Tibial artery (tissue), 4 donors: ENCODE measurements around the gene SDK2.

Source experiments
- DNase-seq, 2 donors: peaks; one replicate each; pipeline ENCODE4 v3.0.0-alpha.2; 2019
- H3K27ac ChIP-seq, 2 donors: fragments of 200-600 bp; sonication (generic) in 1 of 2; 1 replicate in 1 of 2; 2 replicates in 1 of 2; pipeline ENCODE4 v1.5.1; 2018 to 2019; ENCODE audit warnings: mild to moderate bottlenecking in 1 of 2
- H3K27me3 ChIP-seq, 2 donors: fragments of 200-600 bp; sonication (generic) in 1 of 2; one replicate each; pipeline versions ENCODE4 v1.5.1 to v1.6.0; 2016 to 2019
- H3K36me3 ChIP-seq, 3 donors: fragments of 200-600 bp; sonication (generic) in 2 of 3; one replicate each; pipeline ENCODE4 v1.5.1; 2016 to 2019; ENCODE audit warnings: mild to moderate bottlenecking in 2 of 3
- H3K4me1 ChIP-seq, 4 donors: fragments of 200-600 bp; sonication (generic) in 2 of 4; 1 replicate in 3 of 4; 2 replicates in 1 of 4; pipeline ENCODE4 v1.5.1; 2016 to 2019
- H3K4me3 ChIP-seq, 2 donors: fragments of 200-600 bp; sonication (generic) in 1 of 2; 1 replicate in 1 of 2; 2 replicates in 1 of 2; pipeline ENCODE4 v1.5.1; 2018 to 2019; ENCODE audit warnings: mild to moderate bottlenecking in 2 of 2
- H3K9me3 ChIP-seq, 3 donors: fragments of 200-600 bp; sonication (generic) in 1 of 3; one replicate each; pipeline ENCODE4 v1.5.1; 2016 to 2019
- CTCF ChIP-seq, 2 experiments: fragments of 200-600 bp in 1 of 2; fragments of 450-650 bp in 1 of 2; IDR thresholded peaks; one replicate each; pipeline ENCODE4 v1.5.1; 2017 to 2019; ENCODE audit warnings: antibody characterized with exemption in 2 of 2, mild to moderate bottlenecking in 1 of 2, moderate library complexity in 1 of 2
- intact Hi-C: fragments of 100-400 bp; cut with DNase I; formaldehyde crosslinking; loops from one replicate; pipeline ENCODE4 v1.15.0; 2023; ENCODE audit warnings: low total_unique reads

Gene SDK2

GRCh38 chr17:73365906-73366623, 278.2 kb downstream of the SDK2 start:
- no peaks in the 10 kb centered on the region for H3K9me3 ChIP-seq
- DNase-seq: no peak
- no peaks in the 10 kb centered on the region for H3K36me3 ChIP-seq
- no peak overlapping the region for H3K27ac ChIP-seq
- intact Hi-C loops: no loop called here
- H3K4me3 ChIP-seq: no peak overlapping the region
- peaks cover 0 to 19% (median 0%) of the 10 kb centered on the region in 4 donors for H3K4me1 ChIP-seq
- no peak for TF ChIP-seq CTCF (IDR thresholded peaks at IDR 0.05)
- peaks cover 0 to 5% of the 10 kb centered on the region in 2 donors for H3K27me3 ChIP-seq

GRCh38 chr17:73365301-73365874, 278.9 kb downstream of the SDK2 start:
- no peaks in the 10 kb centered on the region for H3K9me3 ChIP-seq
- no peaks in the 10 kb centered on the region for H3K36me3 ChIP-seq
- intact Hi-C loops: no loop called here
- peaks cover 0 to 3% of the 10 kb centered on the region in 2 donors for H3K27me3 ChIP-seq
- H3K27ac ChIP-seq: no peak overlapping the region
- H3K4me3 ChIP-seq: no peak overlapping the region
- DNase-seq: no peak
- peaks cover 0 to 21% (median 0%) of the 10 kb centered on the region in 4 donors for H3K4me1 ChIP-seq
- TF ChIP-seq CTCF (IDR thresholded peaks at IDR 0.05): no peak

GRCh38 chr17:73364155-73364522, 280.1 kb downstream of the SDK2 start:
- Histone ChIP-seq H3K4me3 (no peak overlapping the region), H3K27me3 (no peaks in the 10 kb centered on the region), H3K4me1 (peaks cover 0 to 21% (median 0%) of the 10 kb centered on the region in 4 donors), H3K36me3 (no peaks in the 10 kb centered on the region), H3K9me3 (no peaks in the 10 kb centered on the region), H3K27ac (no peak overlapping the region)
- no peak for DNase-seq
- TF ChIP-seq CTCF (IDR thresholded peaks at IDR 0.05): no peak
- intact Hi-C loops: no loop called here

GRCh38 chr17:73363442-73364154, 280.6 kb downstream of the SDK2 start:
- H3K27me3 ChIP-seq: no peaks in the 10 kb centered on the region
- no peak overlapping the region for H3K27ac ChIP-seq
- no peak overlapping the region for H3K4me3 ChIP-seq
- TF ChIP-seq CTCF (IDR thresholded peaks at IDR 0.05): no peak
- peaks cover 0 to 21% (median 0%) of the 10 kb centered on the region in 4 donors for H3K4me1 ChIP-seq
- H3K36me3 ChIP-seq: no peaks in the 10 kb centered on the region
- intact Hi-C loops: no loop called here
- DNase-seq: no peak
- no peaks in the 10 kb centered on the region for H3K9me3 ChIP-seq

GRCh38 chr17:73362697-73363096, 281.5 kb downstream of the SDK2 start:
- Histone ChIP-seq H3K36me3 (no peaks in the 10 kb centered on the region), H3K27ac (no peak overlapping the region), H3K4me1 (peaks cover 0 to 21% (median 0%) of the 10 kb centered on the region in 4 donors), H3K9me3 (no peaks in the 10 kb centered on the region), H3K27me3 (no peaks in the 10 kb centered on the region), H3K4me3 (no peak overlapping the region)
- no peak for DNase-seq
- TF ChIP-seq CTCF (IDR thresholded peaks at IDR 0.05): no peak
- intact Hi-C loops: no loop called here
